HG03095 (cell line): ENCODE results near the gene MAD1L1.
A peak's percentile ranks its signal among the peaks of the same experiment; 100 is the strongest.
"Not testable (repeated sequence)": the region's sequence is repeated elsewhere in the genome, so short reads cannot be mapped to it uniquely, and the experiment has no call there.

ENCODE experiments used
- ATAC-seq: cut with Tn5 transposase; IDR thresholded peaks from one replicate; pipeline ENCODE4 v1.9.1; 2021; ENCODE audit warnings: moderate library complexity; ENCODE audit not compliant: unreplicated experiment

Gene MAD1L1

DNA sequence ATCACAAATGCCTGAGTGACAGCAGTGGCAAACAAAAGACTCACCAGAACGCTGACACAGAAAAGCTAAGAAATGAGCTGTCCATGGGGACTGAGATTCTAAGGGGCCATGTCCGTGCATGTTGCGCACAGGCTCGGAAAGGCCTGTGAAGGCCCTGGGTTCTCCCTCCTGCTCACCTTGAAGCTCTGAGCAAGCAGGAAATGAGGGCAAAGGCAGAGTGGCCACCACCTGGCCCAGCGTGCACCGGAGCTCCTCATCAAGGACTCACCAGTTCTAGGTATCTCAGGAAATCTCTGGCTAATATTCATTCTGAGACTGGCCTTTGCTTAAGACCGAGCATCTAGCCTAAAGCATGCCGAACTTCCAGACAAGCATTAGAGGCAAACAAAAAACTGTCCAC lies 52.7 kb downstream of the MAD1L1 start:
- ATAC-seq = no peak

DNA sequence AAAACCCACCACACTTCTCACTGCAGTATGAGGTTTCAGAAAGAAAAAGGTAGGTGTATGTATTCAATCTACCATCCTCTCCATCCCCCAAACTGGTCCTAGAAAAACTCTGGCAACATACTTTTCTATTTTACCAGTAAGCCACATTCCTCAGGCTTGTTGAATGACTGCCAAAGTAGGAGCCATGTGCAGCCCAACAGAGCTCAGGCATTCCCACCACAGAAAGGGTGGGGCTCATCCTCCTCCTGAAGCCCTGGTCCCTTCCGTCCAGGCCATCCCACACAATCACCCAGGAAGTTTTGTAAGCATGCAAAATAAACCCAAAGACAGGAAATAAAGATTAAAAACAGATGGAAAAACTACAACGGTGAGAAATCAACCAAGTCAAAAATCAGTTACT lies 57.2 kb downstream of the MAD1L1 start:
- ATAC-seq = no peak

DNA sequence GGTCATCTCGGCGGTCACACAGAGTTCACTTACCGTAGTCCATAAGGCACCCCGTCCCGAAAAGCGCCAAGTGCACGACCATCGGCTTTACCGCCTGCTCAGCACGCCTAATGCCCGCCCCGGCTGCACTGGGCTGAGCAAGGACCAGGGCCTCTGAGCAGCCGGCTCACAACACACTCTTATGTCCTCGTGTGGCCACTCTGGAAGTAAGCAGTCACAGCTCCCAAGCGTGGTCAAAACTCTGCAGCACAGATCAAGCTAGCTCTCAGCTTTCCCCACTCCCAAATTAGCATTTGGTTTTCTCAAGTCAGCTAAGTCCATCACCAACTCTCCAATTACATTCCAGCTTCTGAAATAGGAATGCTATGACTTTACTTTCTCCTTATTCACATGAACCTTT lies 57.7 kb downstream of the MAD1L1 start:
- no peak for ATAC-seq

DNA sequence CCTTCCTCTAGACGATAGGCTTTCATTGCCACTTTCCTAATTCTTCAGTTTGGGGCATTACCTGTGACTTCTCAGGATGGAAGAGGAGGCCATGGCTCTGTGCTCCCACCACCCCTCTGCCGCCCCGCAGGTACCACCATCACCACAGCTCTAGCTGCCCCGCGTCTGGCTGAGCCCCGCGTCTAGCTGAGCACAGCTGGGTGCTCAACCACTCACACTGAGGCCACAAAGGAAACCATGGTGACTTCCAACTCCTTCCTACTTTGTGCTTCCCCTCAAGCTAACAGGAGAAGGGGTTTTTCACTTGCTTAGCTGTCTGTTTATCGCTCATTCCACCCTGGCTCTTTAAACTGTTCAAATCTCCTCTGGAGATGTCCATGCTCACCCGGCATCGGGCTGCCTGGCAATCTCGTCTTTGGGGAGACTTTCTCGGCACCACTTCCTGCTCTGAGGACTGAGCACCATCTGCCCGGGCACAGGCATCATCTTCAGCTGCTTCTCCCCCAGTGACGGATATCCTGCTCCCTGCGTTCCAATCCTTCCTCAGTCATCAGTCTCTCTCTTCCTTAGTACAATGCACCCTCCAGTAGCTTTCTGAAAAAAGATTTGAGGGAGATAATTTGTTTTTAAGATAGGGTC lies 59.4 kb downstream of the MAD1L1 start:
- ATAC-seq = no peak

DNA sequence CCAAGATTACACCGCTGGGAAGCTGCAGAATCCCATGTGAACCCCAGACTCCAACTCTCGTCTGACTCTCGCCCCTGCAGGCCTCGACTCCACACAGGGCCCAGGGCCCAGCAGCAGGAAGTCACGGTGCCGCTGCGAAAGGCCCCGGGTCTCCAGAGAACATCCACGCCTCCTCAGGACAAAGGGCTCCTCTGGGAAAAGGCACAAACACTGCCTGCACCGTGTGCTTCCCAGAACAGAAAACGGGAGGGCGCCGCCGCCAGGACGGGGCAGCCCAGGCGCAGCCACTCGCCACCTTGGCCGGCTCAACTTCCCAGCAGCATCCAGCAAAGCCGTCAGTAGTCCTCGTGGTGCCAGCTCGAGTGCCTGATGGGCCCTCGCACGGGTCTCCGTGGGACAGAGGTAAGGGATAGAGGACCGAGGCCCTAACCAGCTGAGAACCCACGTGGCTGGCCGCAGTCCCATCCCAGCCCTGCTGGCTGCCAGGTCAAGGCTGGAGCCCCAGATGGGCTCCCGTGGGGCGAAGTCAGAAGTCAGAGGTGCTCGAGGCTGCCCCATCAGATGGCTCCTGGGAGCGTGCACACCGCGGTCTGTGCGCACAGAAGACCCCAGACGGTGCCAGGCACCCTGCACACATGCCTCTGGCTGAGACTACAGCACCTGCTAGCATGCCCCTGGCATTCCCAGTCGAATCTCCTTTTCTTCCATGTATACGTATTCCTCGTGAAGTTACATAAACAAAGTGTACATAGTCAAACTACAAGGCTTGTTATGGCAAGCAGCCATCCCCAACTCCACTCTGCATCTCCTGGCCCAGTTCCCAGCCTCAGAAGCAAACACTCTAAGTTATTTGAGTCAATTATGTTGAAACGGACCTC lies 60.2 kb downstream of the MAD1L1 start:
- ATAC-seq = no peak

DNA sequence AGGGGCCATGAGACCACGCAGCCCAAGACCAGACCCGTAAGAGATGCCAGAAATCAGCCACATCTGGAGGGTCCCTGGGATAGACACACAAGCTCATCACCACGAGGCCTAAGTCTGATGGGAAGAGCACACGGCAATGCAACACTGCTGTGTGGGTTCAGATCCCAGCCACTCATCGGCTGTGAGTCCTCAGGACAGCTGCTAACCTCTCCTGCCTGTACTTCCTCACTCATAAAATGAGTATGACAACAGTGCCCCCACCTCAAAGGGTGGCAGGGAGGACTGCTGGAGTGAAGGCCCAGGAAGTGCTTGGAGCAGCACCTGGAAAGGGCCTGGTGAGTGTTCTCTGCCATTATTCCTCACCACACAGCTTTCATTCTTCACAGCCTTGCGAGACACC lies 60.9 kb downstream of the MAD1L1 start:
- ATAC-seq = no peak

DNA sequence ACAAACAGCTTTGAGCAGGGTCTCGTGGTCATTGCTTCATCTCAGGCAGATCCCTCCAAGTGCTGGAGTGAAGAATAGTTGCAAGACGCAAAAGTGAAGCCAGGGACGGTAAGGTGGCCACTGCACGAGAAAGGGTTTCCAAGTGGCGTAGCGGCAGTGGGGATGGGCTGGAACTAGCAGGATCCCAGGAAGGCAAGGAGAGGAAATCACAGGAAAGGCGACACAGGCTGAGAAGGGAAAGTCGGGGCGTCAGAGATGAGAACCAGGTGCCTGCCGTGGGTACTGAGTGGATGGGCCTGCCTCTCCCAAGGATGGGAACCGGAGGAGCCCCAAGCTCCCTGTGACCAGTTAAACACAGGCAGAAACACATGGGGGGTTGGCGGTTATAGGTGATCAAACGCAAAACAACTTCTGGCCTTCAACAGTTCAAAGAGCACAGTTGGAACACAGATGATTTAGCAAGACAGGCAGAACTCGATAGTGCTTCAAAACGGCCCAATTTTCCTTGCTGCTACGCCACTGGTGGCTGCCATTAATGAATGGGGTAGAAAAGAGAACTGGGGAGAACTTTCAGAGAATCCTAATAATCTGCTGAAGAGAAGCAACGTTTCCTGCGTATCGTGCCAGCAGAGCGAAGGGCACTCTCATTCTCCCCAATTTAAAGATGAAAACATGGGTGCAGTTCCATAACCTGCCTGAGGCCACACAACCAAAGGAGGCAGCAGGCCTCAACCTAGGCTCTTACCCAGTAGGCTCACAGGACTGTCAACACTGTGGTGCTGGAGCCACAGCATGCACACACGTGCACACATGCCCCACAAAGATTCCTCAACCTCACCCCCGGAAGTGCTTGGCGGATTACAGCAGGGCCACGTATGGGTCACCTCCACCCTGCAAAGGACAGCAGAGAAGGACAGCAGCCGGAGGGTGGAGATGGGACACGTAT lies 61.9 kb downstream of the MAD1L1 start:
- ATAC-seq = no peak

DNA sequence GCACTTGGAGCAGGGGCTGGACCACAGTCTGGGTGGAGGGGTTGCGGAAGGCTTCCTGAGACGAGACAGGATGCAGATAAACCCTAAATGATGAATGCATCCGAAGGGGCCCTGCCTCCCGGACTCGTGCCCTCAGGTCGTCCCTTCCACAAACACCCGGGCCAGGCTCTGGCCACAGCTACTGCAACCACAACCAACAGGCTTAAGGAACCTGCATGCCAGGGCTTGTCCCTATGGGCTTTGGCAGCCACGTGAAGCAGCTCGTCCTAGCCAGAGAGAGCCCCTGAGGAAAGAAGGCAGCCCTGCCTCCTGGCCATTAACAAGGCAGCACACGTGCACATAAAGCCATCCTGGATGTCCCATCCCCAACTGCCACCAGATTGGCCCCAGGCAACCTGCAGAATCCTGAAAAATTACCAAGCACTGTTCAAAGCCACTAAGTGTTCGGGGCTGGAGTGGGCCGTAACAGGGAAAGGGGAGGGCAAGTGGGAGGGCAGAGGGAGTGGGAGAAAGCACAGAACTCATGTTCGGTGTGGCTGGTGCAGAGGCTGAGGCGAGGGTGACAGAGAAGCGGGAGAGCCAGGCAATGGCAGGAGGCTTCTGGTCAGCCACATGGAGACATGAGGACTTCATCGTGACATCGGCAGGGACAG lies 62.7 kb downstream of the MAD1L1 start:
- ATAC-seq = no peak

DNA sequence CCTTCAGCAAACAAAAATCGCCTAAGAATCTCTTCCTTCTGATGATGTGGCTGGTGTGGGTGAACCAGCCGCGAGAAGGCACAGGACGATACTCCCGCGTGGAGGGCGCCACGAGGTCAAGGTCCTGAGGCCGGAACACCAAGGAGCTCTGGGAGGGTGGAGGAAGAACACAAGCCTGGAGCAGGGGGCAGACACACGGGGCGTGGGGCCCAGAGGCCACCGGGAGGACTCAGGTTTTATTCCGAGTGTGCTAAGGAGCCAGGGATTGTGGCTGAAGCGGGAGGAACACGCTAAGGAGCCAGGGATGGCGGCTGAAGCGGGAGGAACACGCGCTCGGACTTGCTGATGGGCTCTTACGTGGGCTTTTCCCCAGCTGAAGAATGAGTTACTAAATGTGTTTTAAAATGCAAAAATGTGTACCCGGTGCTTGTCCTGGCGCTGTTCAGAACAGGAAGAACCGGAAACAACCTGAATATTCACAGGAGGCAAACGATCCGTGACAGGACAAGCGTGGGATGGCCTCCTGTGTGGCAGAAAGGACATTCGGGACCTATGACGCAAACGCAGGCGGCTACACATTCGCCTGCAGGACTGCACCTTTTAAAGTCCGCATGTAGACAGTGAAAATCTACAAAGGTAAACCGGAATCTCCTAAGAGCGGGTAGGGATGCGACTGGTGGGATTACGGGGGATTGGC lies 64.0 kb downstream of the MAD1L1 start:
- ATAC-seq = no peak

DNA sequence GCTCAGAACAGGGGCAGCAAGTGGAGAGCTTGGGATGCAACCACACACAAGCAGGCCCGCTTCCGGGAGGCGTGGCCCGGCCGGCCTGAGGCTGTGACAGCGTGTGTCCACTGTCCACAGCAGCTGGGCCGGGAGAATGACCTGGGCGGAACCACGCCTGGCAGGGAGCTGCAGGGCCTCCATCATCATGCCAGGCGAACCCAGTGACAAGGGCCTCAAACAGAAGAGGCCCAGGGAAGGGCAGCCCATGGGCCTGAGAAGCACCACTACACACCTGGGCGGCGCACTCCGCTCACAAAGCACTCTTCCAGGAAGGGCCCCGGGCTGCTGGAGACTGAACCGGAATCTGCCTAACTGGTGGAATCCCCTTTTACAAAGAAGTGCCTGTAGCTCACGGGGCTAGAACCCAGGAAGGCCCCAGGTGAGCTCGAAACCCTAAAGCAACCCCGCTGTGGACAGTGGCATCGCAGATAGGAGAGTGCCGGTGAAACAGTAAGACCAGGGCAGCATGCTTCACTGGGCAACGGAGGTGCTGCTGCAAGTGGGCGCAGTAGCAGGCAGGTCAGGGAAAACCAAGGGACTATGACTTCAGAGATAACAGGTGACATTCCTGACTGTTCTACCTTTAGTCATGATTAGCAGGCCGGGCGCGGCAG lies 66.0 kb downstream of the MAD1L1 start:
- ATAC-seq = no peak

DNA sequence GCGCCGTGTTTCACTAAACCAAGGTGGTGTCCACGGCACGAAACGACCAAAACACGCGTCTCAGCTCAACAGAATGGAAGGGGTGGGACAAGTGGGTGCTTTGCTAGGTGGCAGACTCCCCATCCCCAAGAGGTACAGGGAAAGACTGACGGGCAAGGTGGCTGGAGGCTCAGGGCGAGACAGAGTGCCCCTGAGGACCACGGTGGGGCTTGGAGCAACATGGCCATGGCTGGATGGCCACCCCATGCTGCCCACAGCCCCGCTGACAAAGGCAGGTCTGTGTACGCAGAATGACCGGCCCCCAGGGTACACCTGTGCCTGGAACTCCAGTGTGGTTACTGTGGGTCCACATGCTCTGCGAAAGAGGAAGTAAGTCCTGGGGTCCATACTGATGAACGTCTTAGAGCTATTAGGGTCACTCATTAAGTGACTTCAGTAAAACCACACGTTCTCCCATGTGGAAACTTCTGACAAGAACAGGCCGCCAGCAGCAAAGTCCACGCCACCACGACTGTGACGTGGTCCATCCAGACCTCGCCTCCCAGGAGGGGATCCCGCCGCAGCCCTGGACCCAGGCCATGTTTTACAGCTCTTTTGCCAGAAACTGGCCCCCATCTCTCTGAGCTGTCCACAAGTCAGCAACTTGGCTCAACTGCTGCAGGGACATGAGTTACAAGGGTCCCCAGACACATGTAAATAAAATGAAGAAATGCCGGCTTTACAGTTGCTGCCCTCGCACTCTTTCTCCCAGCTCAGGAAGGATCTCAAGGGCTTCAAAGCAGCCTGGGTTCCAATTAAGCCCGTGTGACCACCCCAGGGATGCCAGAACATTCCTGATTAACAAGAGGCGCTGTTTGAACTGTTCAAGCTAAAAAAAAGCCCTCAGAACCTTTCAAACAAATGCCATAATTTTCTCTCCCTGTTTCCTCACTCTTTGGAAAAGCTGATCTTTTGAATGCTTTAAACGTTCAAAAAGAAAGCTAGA lies 66.8 kb downstream of the MAD1L1 start:
- peak; percentile 89 for ATAC-seq

DNA sequence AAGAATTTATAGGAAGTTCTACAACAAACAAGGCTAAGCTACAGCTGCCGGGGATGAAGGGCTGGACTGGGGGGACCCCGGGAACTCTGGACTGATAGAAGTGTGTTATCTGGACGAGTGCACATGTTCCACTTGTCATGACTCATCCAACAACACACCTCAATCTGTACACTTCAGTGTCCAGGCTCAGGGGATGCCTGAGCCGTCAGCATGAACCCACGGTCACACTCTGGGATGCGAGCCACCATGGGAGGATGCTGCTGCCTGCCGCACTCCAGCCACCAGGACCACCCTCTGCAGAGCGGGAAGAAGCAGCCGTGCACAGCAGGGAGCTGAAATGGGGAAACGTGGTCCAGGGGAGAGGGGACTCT lies 67.5 kb downstream of the MAD1L1 start:
- no peak for ATAC-seq

DNA sequence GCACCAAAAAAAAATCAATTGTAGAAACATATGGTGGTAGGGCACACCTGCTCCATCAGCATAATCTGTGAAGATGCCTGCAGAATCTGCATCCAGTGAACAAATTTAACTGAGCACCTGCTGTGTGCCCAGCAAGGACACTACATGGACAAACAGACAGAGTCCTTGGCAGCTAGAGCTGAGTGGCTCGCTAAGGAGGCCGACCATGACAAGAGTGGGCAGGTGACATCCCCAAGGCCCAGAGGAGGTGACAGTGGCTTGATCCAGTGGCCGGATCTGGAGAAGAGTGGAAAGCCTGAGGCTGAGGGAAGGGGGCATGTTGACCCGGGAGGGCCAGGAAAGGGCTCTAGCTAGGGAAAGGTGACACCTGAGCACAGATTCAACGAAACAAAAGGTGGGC lies 68.1 kb downstream of the MAD1L1 start:
- no peak for ATAC-seq

DNA sequence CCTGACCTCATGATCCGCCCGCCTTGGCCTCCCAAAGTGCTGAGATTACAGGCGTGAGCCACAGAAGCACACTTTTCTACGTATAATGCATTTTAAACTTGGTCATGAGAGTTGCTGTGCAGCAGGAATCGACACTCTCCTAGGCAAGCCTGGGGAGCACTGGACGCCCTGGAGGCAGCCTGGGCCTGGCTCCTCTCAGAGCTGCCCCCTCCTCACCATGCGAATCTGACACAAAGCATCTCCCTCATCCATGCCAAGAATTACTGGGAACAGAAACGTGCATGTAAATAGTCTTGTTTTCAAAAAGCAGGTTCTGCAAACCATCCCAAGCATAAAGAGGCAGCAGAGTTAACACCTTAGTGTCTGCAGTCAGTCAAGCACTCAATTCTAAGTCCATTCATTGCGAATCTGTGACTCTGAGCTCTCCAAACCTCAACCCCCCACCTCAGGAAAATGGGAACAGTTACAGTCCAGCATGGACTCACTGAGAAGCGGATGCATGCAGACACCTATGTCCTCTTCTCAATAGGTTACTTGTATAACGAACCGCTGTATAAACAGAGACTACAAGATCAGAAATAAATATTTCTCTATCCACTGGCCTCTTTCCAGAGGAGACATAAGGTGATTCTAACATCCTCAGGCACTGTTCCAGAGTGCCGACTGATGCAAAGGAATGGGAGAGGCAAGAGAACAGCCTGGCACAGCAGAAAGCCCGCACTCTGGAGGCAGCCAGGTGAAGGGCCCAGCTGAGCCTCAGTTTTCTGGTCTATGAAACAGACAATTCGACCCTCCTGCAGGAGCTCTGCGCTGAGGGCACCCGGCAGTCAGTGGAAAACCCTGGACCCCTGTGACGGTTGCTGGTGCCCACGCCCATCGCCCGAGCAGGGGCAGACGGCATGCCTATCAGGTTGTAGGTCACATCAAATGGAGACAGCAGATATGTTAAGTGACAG lies 68.9 kb downstream of the MAD1L1 start:
- ATAC-seq = no peak

DNA sequence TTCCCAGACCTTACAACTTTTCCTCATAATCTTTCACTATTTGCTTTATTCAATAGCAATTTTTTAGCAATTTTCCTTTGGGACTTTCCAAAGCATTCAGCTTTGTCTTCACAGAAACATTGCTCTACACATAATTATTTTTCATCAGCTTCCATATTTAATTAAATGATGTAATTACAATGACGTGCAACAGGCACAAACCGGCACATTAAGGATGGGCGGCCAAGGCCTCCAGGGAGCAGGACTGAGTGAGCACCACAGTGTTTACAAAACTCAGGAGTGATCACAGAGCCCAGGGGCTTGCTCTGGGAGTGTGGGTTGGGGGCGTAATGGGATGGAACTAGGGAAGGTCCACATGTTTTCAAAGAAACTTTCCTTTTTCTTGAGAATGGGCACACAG lies 69.8 kb downstream of the MAD1L1 start:
- ATAC-seq = no peak

DNA sequence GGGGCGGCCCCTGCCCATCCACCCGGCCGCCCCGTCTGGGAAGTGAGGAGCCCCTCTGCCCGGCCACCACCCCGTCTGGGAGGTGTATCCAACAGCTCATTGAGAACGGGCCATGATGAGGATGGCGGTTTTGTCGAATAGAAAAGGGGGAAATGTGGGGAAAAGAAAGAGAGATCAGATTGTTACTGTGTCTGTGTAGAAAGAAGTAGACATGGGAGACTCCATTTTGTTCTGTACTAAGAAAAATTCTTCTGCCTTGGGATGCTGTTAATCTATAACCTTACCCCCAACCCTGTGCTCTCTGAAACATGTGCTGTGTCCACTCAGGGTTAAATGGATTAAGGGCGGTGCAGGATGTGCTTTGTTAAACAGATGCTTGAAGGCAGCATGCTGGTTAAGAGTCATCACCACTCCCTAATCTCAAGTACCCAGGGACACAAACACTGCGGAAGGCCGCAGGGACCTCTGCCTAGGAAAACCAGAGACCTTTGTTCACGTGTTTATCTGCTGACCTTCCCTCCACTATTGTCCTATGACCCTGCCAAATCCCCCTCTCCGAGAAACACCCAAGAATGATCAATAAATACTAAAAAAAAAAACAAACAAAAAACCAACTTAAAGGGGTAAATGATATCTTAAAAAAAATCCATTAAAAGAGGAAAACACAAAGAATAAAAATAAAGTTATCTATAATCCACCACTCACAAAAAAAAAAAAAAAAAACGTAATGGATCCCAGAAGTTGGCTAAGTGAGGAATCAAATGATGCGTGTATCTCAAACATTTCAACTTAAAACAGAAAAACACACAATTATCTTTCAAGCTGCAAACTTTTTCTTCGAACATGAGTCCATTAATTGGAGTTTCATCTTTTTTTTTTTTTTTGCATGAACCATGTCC lies 70.5 kb downstream of the MAD1L1 start:
- ATAC-seq = not testable (repeated sequence)

DNA sequence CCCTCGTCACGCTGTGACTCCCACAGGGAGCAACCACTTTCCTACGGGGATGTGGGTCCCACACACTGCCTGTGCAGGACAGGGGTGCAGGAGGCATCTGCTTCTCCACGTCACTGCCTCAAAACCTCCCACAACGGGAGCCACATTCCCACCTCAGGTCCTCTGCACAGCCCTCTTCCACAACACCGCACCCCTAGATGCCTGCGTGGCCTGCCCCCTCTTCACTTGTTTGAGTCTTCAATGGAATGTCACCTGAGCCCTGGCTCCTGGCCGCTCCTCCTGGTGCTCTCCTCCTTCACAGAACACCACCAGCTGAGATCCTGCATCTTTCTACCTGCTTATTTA lies 73.6 kb downstream of the MAD1L1 start:
- no peak for ATAC-seq
